IPS-18a (cell line): Measurements from ENCODE around the gene PCDH11X.
"Not testable (repeated sequence)": the region's sequence is repeated elsewhere in the genome, so short reads cannot be mapped to it uniquely, and the experiment has no call there.

Experiments
- H3K27ac ChIP-seq: one replicate; pipeline ENCODE4 v1.5.1; 2013; ENCODE audit warnings: low read length
- H3K27me3 ChIP-seq: one replicate; pipeline ENCODE4 v1.6.1; 2013; ENCODE audit warnings: mild to moderate bottlenecking, low read length; ENCODE audit not compliant: control insufficient read depth, insufficient read depth
- H3K36me3 ChIP-seq: one replicate; pipeline ENCODE4 v1.6.1; 2013; ENCODE audit warnings: low read depth, low read length; ENCODE audit not compliant: control insufficient read depth
- H3K4me1 ChIP-seq: one replicate; pipeline ENCODE4 v1.6.1; 2013; ENCODE audit warnings: low read depth, low read length; ENCODE audit not compliant: control insufficient read depth
- H3K4me3 ChIP-seq: one replicate; pipeline ENCODE4 v1.5.1; 2013; ENCODE audit warnings: low read length
- H3K9ac ChIP-seq: one replicate; pipeline ENCODE4 v1.6.1; 2013; ENCODE audit warnings: mild to moderate bottlenecking, low read length, moderate library complexity
- H3K9me3 ChIP-seq: one replicate; pipeline ENCODE4 v1.6.1; 2013; ENCODE audit warnings: low read depth, low read length; ENCODE audit not compliant: control insufficient read depth

The PCDH11X gene

DNA sequence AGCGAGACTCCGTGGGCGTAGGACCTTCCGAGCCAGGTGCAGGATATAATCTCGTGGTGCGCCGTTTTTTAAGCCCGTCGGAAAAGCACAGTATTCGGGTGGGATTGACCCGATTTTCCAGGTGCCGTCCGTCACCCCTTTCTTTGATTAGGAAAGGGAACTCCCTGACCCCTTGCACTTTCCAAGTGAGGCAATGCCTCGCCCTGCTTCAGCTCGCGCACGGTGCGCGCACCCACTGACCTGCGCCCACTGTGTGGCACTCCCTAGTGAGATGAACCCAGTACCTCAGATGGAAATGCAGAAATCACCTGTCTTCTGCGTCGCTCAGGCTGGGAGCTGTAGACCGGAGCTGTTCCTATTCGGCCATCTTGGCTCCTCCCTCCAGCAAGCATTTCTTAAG is 46.1 kb downstream of the PCDH11X start:
- H3K36me3 ChIP-seq, H3K4me1 ChIP-seq, H3K4me3 ChIP-seq, H3K9me3 ChIP-seq, H3K27ac ChIP-seq, H3K9ac ChIP-seq, H3K27me3 ChIP-seq: not testable (repeated sequence)
